HL-60 (cell line): Measurements from ENCODE around the gene MBNL1.
A peak's percentile ranks its signal among the peaks of the same experiment; 100 is the strongest.

Experiments
- POLR2AphosphoS5 ChIP-seq: IDR thresholded peaks from 2 replicates; pipeline ENCODE4 v1.6.1; 2012; ENCODE audit warnings: low read depth
- SPI1 ChIP-seq: IDR thresholded peaks from 2 replicates; pipeline ENCODE4 v1.6.1; 2012; ENCODE audit warnings: low read depth, mild to moderate bottlenecking, borderline replicate concordance
- TF ChIP-seq, protein P1 (sequence below): IDR thresholded peaks from 2 replicates; pipeline ENCODE4 v1.6.1; 2012; ENCODE audit warnings: low read depth; ENCODE audit not compliant: insufficient replicate concordance
- TF ChIP-seq, protein P2 (sequence below): IDR thresholded peaks from one replicate; pipeline ENCODE4 v1.5.1; 2011; ENCODE audit warnings: low read length, control low read depth, inconsistent platforms; ENCODE audit not compliant: insufficient read depth

DNA sequence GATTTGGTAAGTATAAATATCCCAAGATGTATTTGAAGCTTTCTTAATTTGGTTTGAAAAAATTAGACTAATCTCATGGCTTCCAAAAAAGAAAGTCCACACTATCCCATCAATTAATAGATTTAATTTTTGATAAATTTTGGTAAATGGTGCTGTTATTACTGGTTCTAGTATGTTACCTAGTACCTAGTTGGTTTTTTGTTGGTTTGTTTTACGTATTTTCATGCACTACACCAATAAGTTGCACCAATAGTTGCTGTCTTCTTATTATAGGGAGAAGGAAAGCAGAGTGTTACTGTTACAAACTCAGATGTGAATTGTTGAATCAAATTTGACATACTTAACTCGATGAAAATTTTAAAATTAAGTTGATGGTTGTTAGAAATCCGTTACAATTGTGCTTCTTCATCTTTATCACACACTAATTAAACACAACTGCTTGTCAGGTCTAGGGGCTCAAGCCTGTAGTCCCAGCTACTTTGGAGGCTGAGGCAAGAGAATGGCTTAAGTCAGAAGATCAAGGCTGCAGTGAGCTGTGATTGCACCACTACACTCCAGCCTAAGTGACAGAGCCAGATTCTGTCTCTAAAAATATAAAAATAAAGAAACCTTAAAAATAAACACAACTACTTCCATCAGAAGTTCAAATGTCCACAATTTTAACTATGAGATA, 23.1 kb upstream of the MBNL1 start:
- TF ChIP-seq, protein P1, sequence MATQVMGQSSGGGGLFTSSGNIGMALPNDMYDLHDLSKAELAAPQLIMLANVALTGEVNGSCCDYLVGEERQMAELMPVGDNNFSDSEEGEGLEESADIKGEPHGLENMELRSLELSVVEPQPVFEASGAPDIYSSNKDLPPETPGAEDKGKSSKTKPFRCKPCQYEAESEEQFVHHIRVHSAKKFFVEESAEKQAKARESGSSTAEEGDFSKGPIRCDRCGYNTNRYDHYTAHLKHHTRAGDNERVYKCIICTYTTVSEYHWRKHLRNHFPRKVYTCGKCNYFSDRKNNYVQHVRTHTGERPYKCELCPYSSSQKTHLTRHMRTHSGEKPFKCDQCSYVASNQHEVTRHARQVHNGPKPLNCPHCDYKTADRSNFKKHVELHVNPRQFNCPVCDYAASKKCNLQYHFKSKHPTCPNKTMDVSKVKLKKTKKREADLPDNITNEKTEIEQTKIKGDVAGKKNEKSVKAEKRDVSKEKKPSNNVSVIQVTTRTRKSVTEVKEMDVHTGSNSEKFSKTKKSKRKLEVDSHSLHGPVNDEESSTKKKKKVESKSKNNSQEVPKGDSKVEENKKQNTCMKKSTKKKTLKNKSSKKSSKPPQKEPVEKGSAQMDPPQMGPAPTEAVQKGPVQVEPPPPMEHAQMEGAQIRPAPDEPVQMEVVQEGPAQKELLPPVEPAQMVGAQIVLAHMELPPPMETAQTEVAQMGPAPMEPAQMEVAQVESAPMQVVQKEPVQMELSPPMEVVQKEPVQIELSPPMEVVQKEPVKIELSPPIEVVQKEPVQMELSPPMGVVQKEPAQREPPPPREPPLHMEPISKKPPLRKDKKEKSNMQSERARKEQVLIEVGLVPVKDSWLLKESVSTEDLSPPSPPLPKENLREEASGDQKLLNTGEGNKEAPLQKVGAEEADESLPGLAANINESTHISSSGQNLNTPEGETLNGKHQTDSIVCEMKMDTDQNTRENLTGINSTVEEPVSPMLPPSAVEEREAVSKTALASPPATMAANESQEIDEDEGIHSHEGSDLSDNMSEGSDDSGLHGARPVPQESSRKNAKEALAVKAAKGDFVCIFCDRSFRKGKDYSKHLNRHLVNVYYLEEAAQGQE, result no peak
- TF ChIP-seq, protein P2, sequence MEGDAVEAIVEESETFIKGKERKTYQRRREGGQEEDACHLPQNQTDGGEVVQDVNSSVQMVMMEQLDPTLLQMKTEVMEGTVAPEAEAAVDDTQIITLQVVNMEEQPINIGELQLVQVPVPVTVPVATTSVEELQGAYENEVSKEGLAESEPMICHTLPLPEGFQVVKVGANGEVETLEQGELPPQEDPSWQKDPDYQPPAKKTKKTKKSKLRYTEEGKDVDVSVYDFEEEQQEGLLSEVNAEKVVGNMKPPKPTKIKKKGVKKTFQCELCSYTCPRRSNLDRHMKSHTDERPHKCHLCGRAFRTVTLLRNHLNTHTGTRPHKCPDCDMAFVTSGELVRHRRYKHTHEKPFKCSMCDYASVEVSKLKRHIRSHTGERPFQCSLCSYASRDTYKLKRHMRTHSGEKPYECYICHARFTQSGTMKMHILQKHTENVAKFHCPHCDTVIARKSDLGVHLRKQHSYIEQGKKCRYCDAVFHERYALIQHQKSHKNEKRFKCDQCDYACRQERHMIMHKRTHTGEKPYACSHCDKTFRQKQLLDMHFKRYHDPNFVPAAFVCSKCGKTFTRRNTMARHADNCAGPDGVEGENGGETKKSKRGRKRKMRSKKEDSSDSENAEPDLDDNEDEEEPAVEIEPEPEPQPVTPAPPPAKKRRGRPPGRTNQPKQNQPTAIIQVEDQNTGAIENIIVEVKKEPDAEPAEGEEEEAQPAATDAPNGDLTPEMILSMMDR, result no peak
- TF ChIP-seq SPI1, result no peak
- TF ChIP-seq POLR2AphosphoS5, result peak; percentile 80
